ENCODE data around the gene HOXB8. TPM values are rescaled to one million over a fixed set of nuclear protein-coding genes. Genes with fewer than 3 reads are reported as not detected.

The HOXB8 gene
- total RNA-seq, 1 experiment from 2014 or later = 0.70 TPM

DNA sequence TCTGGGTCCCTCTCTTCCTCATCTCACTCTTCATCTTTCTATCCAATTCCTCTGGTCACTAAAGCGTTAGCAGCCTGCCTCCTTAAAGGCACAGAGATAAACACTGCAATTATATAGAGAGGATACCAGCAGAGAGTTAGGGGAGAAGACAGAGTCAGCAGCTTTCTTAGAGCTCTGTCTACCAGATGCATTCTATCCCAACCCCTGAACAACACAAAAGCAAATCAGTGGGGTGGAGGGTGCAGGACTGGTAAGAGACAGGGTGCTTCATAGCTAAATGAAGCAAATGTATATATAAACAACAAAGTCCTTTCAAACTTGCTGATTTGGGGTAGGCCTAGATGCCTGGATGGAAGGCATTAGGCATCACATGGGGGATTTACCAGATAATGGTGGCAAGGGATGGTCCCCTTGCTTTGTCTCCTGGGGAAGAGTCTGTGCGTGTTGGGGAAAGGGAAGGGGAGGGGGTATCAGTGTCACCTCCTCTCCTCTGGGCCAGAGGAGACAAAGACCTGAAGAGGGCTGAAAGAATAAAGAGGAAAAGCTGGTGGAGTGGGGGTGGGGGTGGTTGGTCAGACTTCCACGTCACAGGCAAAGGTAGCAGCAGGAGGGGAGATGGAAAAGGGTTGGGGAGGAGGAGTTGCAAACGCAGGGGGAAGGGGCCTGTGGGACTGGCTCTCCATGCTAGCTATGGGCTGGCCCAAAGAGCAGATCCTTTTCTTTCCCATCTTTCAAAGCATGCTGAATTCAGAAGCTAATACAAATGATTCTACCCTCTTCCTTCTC lies 49.0 kb downstream of the HOXB8 start:
- CTCF ChIA-PET = no interaction called here
- Histone ChIP-seq H3K27ac (no peak overlapping the region), H3K27me3 (ENCODE audit: insufficient read depth, low read depth) (no peaks in the 10 kb centered on the region)

GRCh38 chr17:48565022-48565554 lies 50.0 kb downstream of the HOXB8 start:
- Histone ChIP-seq H2AFZ (no peak overlapping the region), H3K4me3 (no peak overlapping the region), H3K79me2 (ENCODE audit: low read depth) (no peaks in the 10 kb centered on the region), H3K27ac (no peak overlapping the region), H3F3A (ENCODE audit: insufficient read depth, low read depth) (no peaks in the 10 kb centered on the region), H3K9me2 (ENCODE audit: insufficient read depth) (no peaks in the 10 kb centered on the region), H3K36me3 (ENCODE audit: low read depth) (no peaks in the 10 kb centered on the region), H4K20me1 (ENCODE audit: insufficient read depth) (no peaks in the 10 kb centered on the region), H3K4me1 (replicated peaks; ENCODE audit: insufficient read depth) (0 out of 2 replicates have a peak, but pooled peaks cover 6% of the 10 kb centered on the region), H3K27me3 (ENCODE audit: insufficient read depth, low read depth) (no peaks in the 10 kb centered on the region), H3K4me2 (no peak overlapping the region), H3K9me3 (ENCODE audit: insufficient read depth, low read depth) (no peaks in the 10 kb centered on the region)
- BruUV-seq (replicated peaks) = no TSS peak
- TF ChIP-seq EZH2 (IDR thresholded peaks at IDR 0.05; ENCODE audit: low read depth) = no peak
- TF ChIP-seq CTCF (conservative IDR thresholded peaks at IDR 0.05) = no peak
- ChIA-PET CTCF (no interaction called here), POLR2A (ENCODE audit: unreplicated experiment) (no interaction called here)
- intact Hi-C loops (cut with micrococcal nuclease; ENCODE audit: unreplicated experiment) = no loop called here
- no peak for DNase-seq

More for the DNA sequence above, 49.0 kb downstream of the HOXB8 start:
- Histone ChIP-seq H3K4me3 (no peak overlapping the region), H2AFZ (no peak overlapping the region), H3K36me3 (ENCODE audit: low read depth) (no peaks in the 10 kb centered on the region), H3K4me2 (no peak overlapping the region), H4K20me1 (ENCODE audit: insufficient read depth) (no peaks in the 10 kb centered on the region), H3K9me2 (ENCODE audit: insufficient read depth) (no peaks in the 10 kb centered on the region), H3F3A (ENCODE audit: insufficient read depth, low read depth) (no peaks in the 10 kb centered on the region), H3K4me1 (replicated peaks; ENCODE audit: insufficient read depth) (0 out of 2 replicates have a peak, but pooled peaks cover 6% of the 10 kb centered on the region), H3K79me2 (ENCODE audit: low read depth) (no peaks in the 10 kb centered on the region), H3K9me3 (ENCODE audit: insufficient read depth, low read depth) (no peaks in the 10 kb centered on the region)
- POLR2A ChIA-PET (ENCODE audit: unreplicated experiment) = interaction anchor here (0.6 kb wide), 1 partner anchor 52 kb away, joined by 3 read pairs; no protein-coding TSS in a partner anchor
- BruUV-seq (replicated peaks) = no TSS peak
- TF ChIP-seq CTCF (conservative IDR thresholded peaks at IDR 0.05) (no peak), EZH2 (IDR thresholded peaks at IDR 0.05; ENCODE audit: low read depth) (no peak)
- DNase-seq = no peak
- intact Hi-C loops (cut with micrococcal nuclease; ENCODE audit: unreplicated experiment) = no loop called here

GRCh38 chr17:48564188-48565021 lies 50.7 kb downstream of the HOXB8 start:
- no TSS peak for BruUV-seq (replicated peaks)
- intact Hi-C loops (cut with micrococcal nuclease; ENCODE audit: unreplicated experiment) = no loop called here
- no peak overlapping the region for H3K4me3 ChIP-seq
- TF ChIP-seq CTCF (conservative IDR thresholded peaks at IDR 0.05) (no peak), EZH2 (IDR thresholded peaks at IDR 0.05; ENCODE audit: low read depth) (no peak)
- no peaks in the 10 kb centered on the region for H3K36me3 ChIP-seq (ENCODE audit: low read depth)
- no peaks in the 10 kb centered on the region for H3F3A ChIP-seq (ENCODE audit: insufficient read depth, low read depth)
- H4K20me1 ChIP-seq (ENCODE audit: insufficient read depth) = no peaks in the 10 kb centered on the region
- ChIA-PET POLR2A (ENCODE audit: unreplicated experiment) (no interaction called here), CTCF (no interaction called here)
- H3K4me2 ChIP-seq = no peak overlapping the region
- H3K4me1 ChIP-seq (replicated peaks; ENCODE audit: insufficient read depth) = 0 out of 2 replicates have a peak, but pooled peaks cover 6% of the 10 kb centered on the region
- no peak overlapping the region for H2AFZ ChIP-seq
- H3K27ac ChIP-seq = no peak overlapping the region
- H3K9me3 ChIP-seq (ENCODE audit: insufficient read depth, low read depth) = no peaks in the 10 kb centered on the region
- no peaks in the 10 kb centered on the region for H3K9me2 ChIP-seq (ENCODE audit: insufficient read depth)
- H3K27me3 ChIP-seq (ENCODE audit: insufficient read depth, low read depth) = no peaks in the 10 kb centered on the region
- no peaks in the 10 kb centered on the region for H3K79me2 ChIP-seq (ENCODE audit: low read depth)
- DNase-seq = no peak
